ENCODE data around the gene SETD3. TPM values are rescaled to one million over a fixed set of nuclear protein-coding genes. Genes with fewer than 3 reads are reported as not detected.

SETD3 gene
- total RNA-seq, 1 donor from 2014 or later, result 61.5 TPM

- no peak for DNase-seq (ENCODE audit: low spot score)
These were observed 19.1 kb downstream of the SETD3 start for GRCh38 chr14:99461411-99462085.

- DNase-seq (ENCODE audit: low spot score), result no peak
These were observed 19.9 kb downstream of the SETD3 start for GRCh38 chr14:99460793-99461192.

GRCh38 chr14:99459481-99460100, 21.1 kb downstream of the SETD3 start:
- no peak for DNase-seq (ENCODE audit: low spot score)

- DNase-seq (ENCODE audit: low spot score), result no peak
These were observed 26.4 kb downstream of the SETD3 start for GRCh38 chr14:99454246-99454645.

- DNase-seq (ENCODE audit: low spot score), result no peak
These were observed 27.7 kb downstream of the SETD3 start for GRCh38 chr14:99452968-99453367.

- DNase-seq (ENCODE audit: low spot score), result no peak
These were observed 29.4 kb downstream of the SETD3 start for GRCh38 chr14:99451234-99451633.

- no peak for DNase-seq (ENCODE audit: low spot score)
These were observed 30.4 kb downstream of the SETD3 start for GRCh38 chr14:99450266-99450665.

GRCh38 chr14:99447739-99448138, 32.9 kb downstream of the SETD3 start:
- DNase-seq (ENCODE audit: low spot score), result no peak

- no peak for DNase-seq (ENCODE audit: low spot score)
These were observed 34.7 kb downstream of the SETD3 start for GRCh38 chr14:99445931-99446330.

- no peak for DNase-seq (ENCODE audit: low spot score)
These were observed 38.7 kb downstream of the SETD3 start for GRCh38 chr14:99441918-99442317.

GRCh38 chr14:99441157-99441870, 39.3 kb downstream of the SETD3 start:
- DNase-seq (ENCODE audit: low spot score), result no peak

GRCh38 chr14:99440278-99440677, 40.4 kb downstream of the SETD3 start:
- no peak for DNase-seq (ENCODE audit: low spot score)

- DNase-seq (ENCODE audit: low spot score), result no peak
These were observed 43.0 kb downstream of the SETD3 start for GRCh38 chr14:99437706-99438105.

- no peak for DNase-seq (ENCODE audit: low spot score)
These were observed 44.1 kb downstream of the SETD3 start for GRCh38 chr14:99436247-99437180.

- no peak for DNase-seq (ENCODE audit: low spot score)
These were observed 45.3 kb downstream of the SETD3 start for GRCh38 chr14:99435327-99435726.

GRCh38 chr14:99432485-99432884, 48.2 kb downstream of the SETD3 start:
- no peak for DNase-seq (ENCODE audit: low spot score)

GRCh38 chr14:99431986-99432385, 48.7 kb downstream of the SETD3 start:
- no peak for DNase-seq (ENCODE audit: low spot score)

GRCh38 chr14:99430491-99430890, 50.2 kb downstream of the SETD3 start:
- DNase-seq (ENCODE audit: low spot score), result no peak

- no peak for DNase-seq (ENCODE audit: low spot score)
These were observed 52.9 kb downstream of the SETD3 start for GRCh38 chr14:99427632-99428300.

- DNase-seq (ENCODE audit: low spot score), result no peak
These were observed 53.8 kb downstream of the SETD3 start for GRCh38 chr14:99426813-99427346.

- DNase-seq (ENCODE audit: low spot score), result no peak
These were observed 54.4 kb downstream of the SETD3 start for GRCh38 chr14:99426265-99426664.
